ENCODE data around the gene WT1. TPM values are rescaled to one million over a fixed set of nuclear protein-coding genes. Genes with fewer than 3 reads are reported as not detected.

The WT1 gene
- total and polyA plus RNA-seq, 9 donors: 28.2 to 171 (median 73.8) TPM

GRCh38 chr11:32444186-32444585 is 8.8 kb upstream of the WT1 start:
- Histone ChIP-seq H3K27me3 (no peaks in the 10 kb centered on the region), H3K36me3 (no peaks in the 10 kb centered on the region), H3K4me3 (no peak overlapping the region), H3K9me3 (no peaks in the 10 kb centered on the region), H3K4me1 (ENCODE audit: insufficient read depth) (no peaks in the 10 kb centered on the region), H3K27ac (no peak overlapping the region)
- intact Hi-C loops (cut with DNase I): no loop called here
- WGBS, 3 donors: 88 to 97% (median 89%) methylated on average over 4 of the region's 4 CpGs
- DNase-seq: no peak
- TF ChIP-seq POLR2A (IDR thresholded peaks at IDR 0.05) (no peak), CTCF (IDR thresholded peaks at IDR 0.05) (no peak)

- DNase-seq: peak in 2 of 5 donors; percentile 24 to 36
- no peaks in the 10 kb centered on the region for H3K4me1 ChIP-seq (ENCODE audit: insufficient read depth)
- WGBS, 3 donors: 38 to 57% (median 46%) methylated on average over 9 of the region's 9 CpGs
- no peaks in the 10 kb centered on the region for H3K9me3 ChIP-seq
- intact Hi-C loops (cut with DNase I): no loop called here
- H3K27ac ChIP-seq: peak overlapping the region in 1 of 2 donors; percentile 94
- H3K4me3 ChIP-seq: no peak overlapping the region
- TF ChIP-seq CTCF (IDR thresholded peaks at IDR 0.05) (no peak), POLR2A (IDR thresholded peaks at IDR 0.05) (no peak), EP300 (IDR thresholded peaks at IDR 0.05) (no peak)
- H3K36me3 ChIP-seq: no peaks in the 10 kb centered on the region
- H3K27me3 ChIP-seq: no peaks in the 10 kb centered on the region
These were observed 5.6 kb upstream of the WT1 start for GRCh38 chr11:32440916-32441315.

- Histone ChIP-seq H3K4me1 (ENCODE audit: insufficient read depth) (no peaks in the 10 kb centered on the region), H3K9me3 (no peaks in the 10 kb centered on the region), H3K4me3 (no peak overlapping the region), H3K27ac (peak overlapping the region in 1 of 2 donors; percentile 94), H3K36me3 (no peaks in the 10 kb centered on the region), H3K27me3 (no peaks in the 10 kb centered on the region)
- 46 to 59% (median 51%) methylated on average over 6 of the region's 6 CpGs for WGBS, 3 donors
- intact Hi-C loops (cut with DNase I): no loop called here
- DNase-seq: no peak
- TF ChIP-seq CTCF (IDR thresholded peaks at IDR 0.05) (no peak), POLR2A (IDR thresholded peaks at IDR 0.05) (no peak), EP300 (IDR thresholded peaks at IDR 0.05) (no peak)
These were observed 5.1 kb upstream of the WT1 start for GRCh38 chr11:32440312-32440908.

- Histone ChIP-seq H3K4me3 (peak overlapping the region; percentile 87), H3K4me1 (ENCODE audit: insufficient read depth) (no peaks in the 10 kb centered on the region), H3K27ac (peak overlapping the region; percentile 89 to 94), H3K9me3 (no peaks in the 10 kb centered on the region), H3K36me3 (no peaks in the 10 kb centered on the region), H3K27me3 (no peaks in the 10 kb centered on the region)
- intact Hi-C loops (cut with DNase I): loop anchor here (5.0 to 10.0 kb wide), 4 partner anchors 105 to 175 kb away; partner anchors contain the start of gene EIF3M (in 4 of the 4)
- WGBS, 3 donors: 35 to 38% (median 38%) methylated on average over 21 of the region's 21 CpGs
- DNase-seq: peak; percentile 35 to 55 (median 49)
- TF ChIP-seq CTCF (IDR thresholded peaks at IDR 0.05): peak in 1 of 3 donors; percentile 2
- TF ChIP-seq POLR2A (IDR thresholded peaks at IDR 0.05): no peak
These were observed 4.3 kb upstream of the WT1 start for GRCh38 chr11:32439501-32440210.
